ENCODE measurements around the gene LAGE3. TPM values are rescaled to one million over a fixed set of nuclear protein-coding genes. Genes with fewer than 3 reads are reported as not detected.

LAGE3 gene
- polyA plus RNA-seq, 10 donors: 8.4 to 16.6 (median 11.3) TPM

DNA sequence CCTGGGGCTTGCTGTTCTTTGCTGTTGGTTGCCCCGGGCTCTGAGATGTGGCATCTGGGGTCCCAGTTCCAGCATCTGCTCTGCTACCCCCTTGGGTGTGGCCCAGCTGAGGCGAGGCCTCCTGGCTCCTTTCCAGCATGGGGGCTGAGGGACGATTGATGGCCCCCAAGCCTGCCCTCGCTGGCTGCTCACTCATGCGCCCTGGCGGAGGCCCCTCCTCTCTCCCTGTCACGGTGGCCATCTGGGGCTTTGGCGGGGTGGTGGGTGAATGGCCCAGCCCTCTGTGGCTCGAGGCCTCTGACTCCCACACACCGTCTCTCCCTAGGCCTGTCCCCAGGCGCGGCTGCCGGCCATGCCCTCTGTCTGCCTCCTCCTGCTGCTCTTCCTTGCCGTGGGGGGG is 19.2 kb downstream of the LAGE3 start:
- DNase-seq: no peak

DNA sequence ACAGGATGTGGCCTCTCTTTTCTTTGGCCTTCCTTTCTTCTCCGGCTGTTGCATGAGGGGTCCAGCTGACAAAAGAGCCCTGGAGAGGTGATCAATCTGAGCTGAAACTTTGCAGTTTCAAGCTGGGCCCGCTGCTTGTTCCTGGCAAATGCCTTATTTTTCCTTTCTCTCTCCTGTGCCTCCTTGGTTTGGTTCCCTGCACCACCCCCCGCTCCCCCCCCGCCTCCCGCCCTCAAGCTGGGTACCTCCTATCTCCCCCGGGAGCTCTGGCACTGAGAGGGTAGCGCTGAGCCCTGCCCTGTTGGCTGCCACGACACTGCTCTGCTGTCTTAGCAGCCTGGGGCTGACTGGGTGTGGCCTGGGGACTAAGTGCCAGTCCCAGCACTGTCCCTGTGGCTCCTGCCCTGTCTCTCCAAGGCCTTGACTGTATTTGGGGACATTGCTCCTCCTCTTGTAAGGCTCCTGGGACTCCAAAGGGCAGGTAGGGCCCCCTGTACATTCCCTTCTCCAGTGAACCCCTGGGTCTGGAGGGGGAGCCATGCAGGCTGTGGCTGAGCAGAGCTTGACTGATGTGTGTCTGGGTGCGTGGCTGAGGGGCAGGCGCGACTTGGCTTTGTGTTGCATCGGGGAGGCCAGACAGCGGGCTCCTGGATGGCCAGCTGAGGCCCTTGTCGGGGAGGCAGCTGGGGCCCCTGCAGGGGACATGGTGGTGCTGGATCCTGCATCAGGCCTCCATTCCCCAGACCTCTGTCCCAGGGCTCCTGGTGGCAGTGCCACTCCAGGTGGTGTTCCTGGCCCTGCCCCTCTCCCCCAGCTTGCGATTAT is 19.9 kb downstream of the LAGE3 start:
- peak in 1 of 3 donors; percentile 22 for DNase-seq

DNA sequence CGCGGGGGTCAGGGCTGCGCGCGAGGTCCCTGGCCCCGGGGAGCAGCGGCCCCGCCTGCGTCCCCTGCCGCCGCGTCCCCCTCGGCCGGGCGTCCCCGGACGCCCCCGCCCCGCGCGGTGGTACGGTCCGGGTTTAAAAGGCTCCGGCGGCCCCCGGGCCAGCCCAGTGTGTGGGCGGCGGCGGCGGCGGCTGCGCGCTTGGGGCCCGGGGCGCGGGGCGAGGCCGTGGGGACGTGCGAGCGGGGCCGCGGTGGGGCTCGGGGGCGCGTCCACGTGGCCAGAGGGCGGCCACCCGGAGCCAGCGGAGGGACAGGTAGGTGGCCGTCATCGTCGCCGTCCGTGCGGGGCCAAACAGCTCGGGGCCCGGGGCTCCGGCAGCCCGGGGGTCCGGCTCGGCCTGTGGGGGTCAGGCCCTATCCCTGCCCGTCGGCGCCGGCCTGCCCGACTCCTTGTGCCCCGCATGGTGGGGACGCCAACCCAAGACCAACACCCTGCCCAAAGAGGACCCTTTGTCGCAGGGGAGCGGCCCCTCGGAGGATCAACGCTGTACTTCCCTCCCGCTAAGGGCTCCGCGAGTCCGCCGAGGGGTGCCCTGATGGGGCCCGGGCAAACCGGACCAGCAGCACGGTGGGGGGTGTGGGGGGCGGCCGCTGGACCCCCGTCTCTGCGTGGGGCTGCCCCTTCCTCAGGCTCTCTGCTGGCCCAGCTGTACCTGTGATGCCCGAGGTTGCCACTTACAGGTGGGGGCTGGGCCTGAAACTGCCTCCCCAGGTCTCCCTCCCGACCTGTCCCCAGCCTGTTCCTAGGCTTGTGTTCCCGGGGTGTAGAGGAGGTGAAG is 20.7 kb downstream of the LAGE3 start, which contains the start of gene PLXNA3:
Gene PLXNA3, plus strand, starts transcription at position 166 of the 838 bp plus-strand sequence. CDS start 1,903 bp downstream, outside the sequence.
- peak in 2 of 3 donors; percentile 37 to 67 for DNase-seq

DNA sequence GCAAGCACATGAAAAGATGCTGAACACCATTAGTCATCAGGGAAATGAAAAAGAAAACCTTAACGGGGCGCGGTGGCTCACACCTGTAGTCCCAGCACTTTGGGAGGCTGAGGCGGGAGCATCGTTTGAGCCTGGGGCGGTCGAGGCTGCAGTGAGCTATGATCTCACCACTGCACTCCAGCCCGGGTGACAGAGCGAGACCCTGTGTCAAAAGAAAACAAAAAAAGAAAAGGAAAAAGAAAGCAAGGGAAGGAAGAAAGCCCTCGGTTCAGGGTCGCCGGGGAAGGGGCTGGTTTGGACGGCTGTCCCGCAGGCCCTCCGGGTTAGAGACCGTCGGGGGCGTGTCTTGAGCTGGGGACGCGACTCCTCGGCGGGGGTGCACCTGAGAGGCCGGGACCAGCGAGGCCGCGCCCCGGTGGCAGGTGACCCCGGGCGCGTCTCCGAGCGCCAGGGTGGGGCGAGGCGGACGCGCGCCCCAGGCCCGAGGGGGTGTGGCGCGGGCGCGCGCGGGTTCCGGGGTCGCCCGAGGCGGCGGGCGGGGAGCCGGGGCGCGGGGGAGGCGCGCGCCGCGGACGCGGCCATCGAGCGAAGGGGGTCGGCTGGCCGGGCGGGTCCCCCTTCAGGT is 21.5 kb downstream of the LAGE3 start:
- peak in 2 of 3 donors; percentile 40 for DNase-seq

DNA sequence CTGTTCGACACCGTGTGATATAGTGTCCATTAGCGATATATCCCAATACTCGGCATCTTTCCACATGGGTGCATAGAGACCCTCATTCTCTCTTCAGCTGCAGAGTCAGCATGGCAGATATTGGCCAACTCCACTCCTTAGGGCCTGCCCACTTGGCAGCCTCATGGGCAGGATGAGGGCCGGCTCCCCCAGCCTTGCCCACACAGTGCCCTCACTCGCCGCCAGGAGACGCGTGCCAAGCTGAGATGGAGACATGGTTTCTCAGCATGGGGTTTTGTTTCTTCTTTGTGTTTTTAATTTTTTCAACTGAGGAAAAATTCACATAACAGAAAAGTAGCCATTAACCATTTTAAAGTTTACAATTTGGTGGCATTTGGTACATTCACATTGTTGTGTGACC is 26.3 kb downstream of the LAGE3 start:
- no peak for DNase-seq

DNA sequence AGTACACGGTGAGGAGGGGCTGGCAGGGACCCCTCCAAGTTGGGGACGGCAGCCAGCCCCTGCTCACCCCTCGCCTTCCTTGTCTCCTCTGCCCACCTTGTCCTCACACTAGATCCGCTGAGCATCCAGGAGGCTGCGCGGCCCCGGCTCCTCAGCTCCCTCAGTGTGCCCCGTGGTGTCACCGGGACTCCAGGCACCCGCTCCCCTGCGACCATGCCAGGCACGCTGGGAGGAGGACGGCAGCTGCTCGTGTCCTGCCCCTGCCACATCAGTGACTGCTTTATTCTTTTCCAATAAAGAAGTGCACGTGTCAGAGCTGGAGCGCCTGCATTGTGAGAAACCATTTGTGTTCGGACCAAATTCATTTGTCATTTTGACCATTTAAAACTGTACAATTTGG is 28.8 kb downstream of the LAGE3 start:
- no peak for DNase-seq

DNA sequence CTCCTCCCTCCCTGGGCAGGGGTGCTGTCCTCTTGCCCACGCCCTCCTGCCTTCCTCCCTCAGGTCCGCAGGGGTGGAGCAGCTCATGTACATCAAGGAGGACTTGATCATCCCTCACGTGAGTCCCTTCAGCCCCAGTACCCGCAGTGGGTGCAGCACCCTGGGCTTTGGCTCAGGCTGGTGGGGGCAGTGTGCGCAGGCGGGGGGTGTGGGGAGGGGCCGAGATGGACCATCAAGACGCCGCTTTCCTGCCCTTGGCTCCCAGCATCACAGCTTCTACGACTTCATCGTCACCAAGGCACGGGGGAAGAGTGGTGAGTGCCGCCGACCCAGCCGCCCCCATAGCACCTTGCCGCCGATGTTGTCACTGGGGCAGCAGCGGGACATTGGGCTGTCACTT is 29.5 kb downstream of the LAGE3 start:
- no peak for DNase-seq

DNA sequence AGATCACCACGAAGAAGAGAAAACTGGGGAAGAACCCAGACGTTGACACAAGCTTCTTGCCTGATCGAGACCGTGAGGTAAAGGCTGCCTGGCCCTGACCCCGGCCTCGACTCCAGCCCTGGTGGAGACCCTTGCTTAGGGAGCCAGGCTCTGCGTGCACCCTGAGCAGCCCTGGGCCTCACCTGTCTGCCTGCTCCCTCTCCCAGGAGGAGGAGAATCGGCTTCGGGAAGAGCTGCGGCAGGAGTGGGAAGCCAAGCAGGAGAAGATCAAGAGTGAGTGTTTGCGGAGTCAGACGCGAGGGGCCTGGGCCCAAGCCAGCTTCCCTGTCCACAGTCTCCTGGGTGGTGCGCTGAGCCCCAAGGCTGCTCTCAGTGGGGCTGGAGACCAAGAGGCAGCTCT is 30.6 kb downstream of the LAGE3 start:
- DNase-seq: no peak

DNA sequence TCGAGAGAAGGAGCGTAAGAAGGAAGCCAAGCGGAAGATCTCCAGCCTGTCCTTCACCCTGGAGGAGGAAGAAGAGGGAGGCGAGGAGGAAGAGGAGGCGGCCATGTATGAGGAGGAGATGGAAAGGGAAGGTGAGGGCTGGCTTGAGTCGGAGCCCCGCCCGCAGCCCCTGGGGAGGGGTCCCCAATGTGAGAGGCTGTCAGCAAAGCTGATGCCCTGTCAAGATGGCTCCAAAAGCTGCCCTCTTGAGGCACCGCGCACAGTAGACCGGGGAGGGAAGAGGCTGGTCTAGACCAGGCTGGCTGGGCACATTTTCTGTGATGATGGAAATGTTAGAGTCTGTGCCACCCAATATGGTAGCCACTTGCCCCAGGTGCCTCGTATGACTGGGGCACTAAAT is 32.7 kb downstream of the LAGE3 start:
- DNase-seq: no peak

DNA sequence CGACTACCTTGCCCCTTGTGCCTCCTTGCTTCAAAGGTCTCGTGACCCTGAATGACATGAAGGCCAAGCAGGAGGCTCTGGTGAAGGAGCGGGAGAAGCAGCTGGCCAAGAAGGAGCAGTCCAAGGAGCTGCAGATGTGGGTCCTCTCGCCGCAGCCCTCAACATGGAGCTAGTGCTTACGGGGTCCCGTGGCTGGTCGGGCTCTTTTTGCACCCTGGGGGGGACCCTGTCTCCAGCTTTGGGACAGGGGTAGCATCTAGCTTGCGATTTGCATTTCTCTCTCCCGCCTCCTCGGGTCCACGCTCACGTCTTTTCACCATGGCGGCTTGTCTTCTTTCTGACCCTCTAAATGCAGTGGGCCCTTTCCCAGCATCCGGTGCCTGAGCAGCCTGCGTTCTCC is 33.3 kb downstream of the LAGE3 start:
- no peak for DNase-seq

DNA sequence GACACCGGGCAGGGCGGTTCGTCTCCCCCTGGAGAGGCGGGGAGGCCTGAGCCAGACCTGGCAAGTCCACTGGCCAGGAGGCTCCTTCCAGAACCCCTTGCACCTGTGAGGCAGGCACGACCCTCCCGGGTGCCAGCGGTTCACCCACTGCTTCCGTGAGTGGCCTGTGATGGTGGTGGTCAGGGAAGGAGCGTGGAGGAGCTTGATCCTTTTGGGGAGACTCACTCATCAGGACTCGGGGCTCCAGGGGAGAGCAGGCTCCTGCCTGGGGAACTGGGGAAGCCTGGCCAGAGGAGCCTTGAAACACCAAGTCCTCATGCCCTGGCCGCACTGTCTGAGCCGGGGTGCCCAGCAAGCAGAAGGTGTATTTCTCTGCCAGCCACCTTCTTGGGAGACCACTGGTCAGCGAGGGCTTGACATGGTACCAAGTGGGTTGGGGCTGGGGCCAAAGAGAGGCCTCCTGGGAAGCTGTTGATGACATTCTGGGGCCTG is 34.3 kb downstream of the LAGE3 start:
- DNase-seq: no peak

DNA sequence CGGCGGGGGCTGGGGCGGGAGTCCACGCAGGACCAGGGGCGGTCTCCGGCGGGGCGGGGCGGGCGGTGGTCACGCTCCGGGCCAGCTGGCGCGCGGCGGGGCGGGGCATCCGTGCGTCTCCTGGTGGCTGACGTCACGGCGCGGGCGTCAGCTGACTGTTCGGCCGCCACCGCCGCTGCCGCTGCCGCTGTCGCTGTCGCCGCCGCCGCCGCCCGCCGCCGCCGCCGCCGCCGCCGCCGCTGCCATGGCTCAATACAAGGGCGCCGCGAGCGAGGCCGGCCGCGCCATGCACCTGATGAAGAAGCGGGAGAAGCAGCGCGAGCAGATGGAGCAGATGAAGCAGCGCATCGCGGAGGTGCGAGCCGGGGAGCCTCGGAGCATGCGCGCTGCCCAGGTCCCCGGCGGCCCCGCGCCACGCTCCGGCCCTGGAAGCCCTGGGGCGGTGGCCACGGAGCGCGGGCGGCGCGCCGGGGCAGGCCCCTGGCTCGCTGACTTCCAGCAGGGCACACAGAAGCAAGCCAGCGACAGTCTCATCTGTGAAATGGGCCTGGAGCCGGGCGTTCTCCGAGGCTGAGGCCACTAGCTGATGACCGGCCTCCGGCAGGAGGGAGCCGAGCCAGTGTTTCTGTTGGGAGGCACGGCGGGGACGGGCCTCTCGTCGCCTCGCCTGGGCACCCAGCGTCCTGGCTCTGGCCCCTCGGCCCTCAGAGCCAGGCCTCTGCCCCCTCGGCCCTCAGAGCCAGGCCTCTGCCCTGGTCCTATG is 34.9 kb downstream of the LAGE3 start, which contains the start of gene FAM50A:
Gene FAM50A, plus strand, starts transcription at position 150 of the 763 bp plus-strand sequence. Its CDS starts 95 bp downstream, at position 245.
- DNase-seq: peak; percentile 53 to 82 (median 76)

DNA sequence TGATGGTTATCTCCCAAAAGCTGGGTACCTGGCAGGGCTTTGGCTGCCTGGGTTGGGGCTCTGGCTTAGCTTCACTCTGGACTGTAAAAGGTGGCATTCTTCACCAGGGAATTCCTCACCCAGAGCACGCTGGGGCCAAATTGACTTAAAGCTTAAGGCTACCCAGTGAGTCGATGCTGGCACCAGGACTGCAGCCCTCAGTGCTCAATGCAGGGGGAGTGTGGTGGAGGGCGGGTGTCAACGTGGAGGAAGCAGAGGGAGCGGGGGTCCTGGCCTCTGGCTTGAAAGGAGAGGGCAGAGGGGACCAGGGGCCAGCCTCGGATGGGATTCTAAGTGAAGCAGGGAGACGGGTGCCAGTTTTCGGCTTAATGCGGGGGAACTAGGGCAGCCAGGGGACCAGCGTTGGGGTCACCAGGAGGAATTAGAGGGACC is 35.6 kb downstream of the LAGE3 start:
- no peak for DNase-seq

DNA sequence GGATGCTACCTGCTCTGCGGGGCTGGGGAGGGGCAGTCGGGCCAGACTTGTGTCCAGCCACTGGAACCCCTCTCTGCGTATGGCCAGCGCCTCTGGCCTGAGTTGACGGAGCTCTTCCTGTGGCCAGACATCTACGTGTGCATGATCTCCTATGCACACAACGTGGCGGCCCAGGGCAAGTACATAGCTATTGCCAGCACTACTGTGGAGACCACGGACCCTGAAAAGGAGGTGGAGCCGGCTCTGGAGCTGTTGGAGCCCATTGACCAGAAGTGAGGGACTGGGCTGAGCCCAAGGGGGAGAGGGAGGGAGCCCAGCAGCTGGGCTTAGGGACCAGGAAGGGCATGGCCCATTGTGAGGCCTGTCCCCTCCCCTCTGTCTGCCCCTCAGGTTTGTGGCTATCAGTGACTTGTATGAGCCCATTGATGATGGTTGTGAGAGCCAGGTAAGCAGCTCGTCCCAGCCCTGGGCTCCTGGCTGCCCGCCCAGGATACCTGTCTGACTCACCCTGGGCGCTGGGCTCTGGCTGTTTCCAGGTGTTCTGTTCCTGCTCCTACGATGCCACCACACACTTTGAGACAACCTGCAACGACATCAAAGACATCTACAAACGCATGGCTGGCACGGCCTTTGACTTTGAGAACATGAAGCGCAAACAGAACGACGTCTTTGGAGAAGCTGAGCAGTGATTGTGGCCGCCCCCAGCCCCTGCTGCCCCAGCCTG is 36.9 kb downstream of the LAGE3 start:
- no peak for DNase-seq

DNA sequence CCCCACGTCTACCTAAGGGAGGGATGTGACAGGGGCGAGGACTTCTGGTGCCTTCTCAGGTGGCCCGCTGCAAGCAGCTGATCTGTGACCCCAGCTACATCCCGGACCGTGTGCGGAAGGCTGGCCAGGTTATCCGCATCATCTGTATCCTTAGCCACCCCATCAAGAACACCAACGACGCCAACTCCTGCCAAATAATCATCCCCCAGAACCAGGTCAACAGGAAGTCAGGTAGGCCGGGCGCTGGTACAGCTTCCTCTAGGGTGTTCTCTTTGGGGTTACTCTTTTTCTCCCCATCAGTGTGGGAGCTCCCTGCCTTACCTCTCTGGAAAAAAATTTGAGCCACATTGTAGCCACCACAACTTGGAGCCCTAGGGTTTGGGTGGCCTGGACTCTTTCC is 37.5 kb downstream of the LAGE3 start:
- DNase-seq: no peak

DNA sequence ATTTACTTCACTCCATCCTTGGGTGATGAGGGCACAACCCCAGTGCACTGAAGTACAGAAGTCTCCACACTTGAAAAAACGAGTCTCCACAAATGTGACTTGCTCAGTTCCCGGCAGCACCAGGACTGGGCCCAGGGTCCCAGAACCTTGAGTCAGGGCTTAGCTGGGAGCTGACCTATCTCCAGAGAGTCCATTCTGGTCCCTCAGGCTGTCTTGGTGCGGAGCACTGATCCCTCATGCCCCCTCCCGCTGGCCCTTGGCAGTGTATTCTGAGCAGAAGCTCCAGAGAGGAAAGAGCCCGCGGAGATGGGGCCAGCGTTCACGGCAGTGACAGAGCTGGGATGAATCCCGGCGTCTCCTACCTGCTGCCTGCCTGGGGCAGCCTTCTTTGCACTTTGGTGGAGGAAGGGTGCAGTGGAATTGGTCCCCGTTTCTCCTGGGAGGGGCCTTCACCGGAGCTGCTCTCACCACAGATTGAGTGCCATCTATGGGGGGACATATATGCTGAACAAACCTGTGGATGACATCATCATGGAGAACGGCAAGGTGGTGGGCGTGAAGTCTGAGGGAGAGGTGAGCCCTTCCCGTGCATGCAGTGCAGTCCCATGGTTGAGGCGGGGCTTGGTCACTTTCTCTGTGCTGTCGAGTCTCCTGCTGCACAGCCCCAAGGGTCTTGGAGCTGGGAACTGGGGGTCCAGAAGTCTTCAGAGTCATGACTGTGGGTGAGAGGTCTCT is 38.3 kb downstream of the LAGE3 start:
- DNase-seq: no peak

DNA sequence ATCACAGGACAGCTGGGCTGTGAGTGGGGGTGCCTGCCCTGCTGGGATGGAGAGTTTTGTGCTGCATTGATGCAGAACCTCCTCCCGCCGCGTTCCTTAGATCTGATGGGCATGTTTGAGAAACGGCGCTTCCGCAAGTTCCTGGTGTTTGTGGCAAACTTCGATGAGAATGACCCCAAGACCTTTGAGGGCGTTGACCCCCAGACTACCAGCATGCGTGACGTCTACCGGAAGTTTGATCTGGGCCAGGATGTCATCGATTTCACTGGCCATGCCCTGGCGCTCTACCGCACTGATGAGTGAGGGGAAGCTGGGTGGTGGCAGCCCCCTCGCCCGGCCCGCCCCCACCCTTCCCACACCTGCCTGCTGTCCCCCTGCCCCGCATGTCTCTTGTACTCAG is 39.2 kb downstream of the LAGE3 start:
- DNase-seq: no peak

DNA sequence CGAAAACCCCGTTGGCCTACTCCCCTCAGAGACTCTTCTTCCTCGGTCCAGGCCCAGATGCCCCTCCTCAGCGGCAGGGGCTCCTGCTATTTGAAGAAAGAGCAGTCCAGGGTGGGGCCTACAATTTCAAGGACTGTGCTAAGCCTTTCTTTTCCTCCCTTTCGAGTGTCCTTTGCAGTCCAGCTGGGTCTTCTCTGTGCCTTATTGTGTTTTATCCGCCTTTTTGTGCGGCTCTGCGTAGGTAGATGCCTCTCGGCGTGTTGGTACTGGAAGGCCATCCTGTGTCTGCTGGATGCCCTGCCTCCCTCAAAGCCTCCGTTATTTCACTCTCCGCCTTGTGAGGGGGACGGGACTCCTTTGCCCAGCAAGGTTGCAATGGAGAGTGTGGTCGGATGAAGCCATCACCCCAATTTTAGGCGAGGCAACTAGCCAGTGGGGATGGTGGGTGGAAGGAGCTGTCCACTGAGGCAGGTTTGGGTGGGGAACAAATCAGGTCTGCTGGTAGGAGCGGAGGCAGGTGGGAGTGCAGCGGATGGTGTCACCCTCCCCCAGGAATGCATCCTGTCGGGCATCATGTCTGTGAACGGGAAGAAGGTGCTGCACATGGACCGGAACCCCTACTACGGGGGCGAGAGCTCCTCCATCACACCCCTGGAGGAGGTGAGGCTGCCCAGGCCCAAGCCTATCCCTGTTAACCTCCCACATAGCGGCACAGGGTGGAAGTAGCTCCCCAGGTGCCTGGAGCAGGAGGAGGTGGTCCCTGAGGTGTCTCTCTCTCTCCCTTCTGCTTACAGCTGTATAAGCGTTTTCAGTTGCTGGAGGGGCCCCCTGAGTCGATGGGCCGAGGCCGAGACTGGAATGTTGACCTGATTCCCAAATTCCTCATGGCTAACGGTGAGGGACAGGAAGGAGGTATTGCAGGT is 40.8 kb downstream of the LAGE3 start:
- no peak for DNase-seq
